ENCODE results near the gene FRS3.

FRS3 gene

DNA sequence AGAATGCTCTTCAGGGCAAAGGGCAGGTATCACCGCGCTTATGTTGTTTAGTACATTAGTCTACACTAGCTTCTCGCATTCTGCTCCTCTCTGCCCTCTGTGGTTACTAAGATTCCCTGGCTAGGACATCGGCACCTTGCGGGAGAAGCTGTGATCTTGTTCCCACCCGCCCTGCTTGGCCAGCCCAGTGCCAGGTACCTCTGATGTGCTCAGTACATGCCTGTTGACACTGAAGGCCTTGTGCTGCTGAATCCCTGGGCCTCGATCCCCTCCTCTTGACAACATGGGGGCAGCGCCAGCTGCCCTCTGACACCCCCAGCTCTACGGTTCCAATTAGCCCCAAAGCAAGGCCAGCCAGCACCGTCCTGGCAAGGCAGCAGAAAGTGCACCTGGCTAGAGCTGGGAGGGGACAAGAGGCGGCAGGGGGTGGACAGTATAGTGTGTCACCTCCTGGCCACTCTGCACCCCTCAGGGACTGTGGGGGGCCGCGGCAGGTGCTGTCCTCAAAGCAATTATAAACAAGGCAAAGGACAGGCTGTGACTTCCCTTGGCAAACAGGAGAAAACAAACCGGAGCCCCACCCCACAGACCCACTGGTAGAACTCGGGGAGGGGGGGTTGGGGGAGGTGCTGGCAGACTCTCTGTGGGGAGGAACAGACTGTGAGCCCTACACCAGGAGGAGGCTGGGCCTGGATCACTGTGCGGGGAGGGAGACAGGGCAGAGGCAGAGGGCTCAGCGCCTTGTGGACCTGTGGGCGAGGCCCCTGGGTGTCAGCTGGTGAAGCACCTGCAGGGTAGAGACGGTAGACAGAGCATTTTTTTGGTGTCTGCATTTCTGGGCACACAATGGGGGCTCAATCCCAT is 51.4 kb downstream of the FRS3 start:
- DNase-seq (ENCODE audit: low read depth), result no peak

- DNase-seq (ENCODE audit: low read depth), result no peak
These were observed 52.0 kb downstream of the FRS3 start for GRCh38 chr6:41727705-41728072.

DNA sequence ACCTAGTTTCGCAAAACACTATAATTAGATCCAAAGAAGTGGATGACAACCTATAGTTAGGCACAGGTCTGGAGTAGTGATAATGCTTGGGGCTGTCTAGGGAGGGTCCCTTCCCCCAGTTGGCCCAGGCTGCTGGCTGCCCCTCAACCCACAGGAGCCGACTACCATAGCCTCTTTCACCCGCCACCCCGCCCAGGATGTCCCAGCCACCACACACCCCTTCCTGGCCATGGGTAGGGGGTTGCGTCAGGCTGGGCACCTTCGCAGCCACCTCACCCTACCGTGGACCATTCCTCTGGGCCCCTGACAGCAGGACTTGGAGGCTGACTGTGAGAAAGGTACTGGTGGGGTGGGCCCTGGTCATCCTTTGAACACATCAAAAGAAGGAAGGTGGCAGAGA is 52.8 kb downstream of the FRS3 start:
- no peak for DNase-seq (ENCODE audit: low read depth)

DNA sequence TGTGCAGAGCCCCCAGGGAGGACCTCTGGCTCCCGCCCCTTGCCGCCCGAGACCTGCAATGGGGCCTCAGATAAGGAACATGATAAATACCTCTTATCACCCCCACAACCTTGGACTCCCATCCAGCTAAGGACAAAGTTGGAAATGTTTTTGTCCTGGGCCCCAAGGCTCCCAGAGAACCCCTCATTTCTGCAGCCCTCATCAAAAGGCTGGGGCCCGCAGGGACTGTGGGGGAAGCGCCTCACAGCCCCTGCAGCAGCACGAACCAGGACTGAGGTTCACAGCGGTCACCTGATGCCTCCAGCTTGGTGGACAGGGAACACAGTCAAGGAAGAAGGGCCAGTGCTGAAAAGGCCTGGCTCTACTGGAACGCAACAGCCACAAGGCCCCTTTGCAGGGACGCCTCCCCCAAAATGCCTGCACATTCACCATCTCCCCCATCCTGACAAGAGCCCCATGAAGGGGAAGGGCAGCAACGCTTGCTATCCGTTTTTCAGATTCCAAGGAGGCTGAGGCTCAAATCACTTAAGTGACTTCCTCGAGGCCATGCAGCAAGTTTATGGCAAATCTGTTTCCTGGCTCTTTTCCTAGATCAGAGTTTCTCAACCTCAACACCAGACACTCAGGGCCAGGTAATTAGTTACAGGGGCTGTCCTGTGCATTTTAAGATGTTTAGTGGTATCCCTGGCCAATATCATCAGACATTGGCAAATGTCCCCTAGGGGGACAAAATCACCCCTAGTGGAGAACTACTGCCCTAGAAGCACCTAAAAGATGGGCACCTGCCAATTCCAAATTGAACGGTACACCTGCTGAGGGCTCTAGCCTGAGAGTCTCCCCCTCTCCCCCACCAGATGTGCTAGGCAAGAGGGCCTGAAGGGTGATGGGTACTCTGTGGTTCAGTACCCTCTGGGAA is 54.9 kb downstream of the FRS3 start:
- DNase-seq (ENCODE audit: low read depth), result no peak

DNA sequence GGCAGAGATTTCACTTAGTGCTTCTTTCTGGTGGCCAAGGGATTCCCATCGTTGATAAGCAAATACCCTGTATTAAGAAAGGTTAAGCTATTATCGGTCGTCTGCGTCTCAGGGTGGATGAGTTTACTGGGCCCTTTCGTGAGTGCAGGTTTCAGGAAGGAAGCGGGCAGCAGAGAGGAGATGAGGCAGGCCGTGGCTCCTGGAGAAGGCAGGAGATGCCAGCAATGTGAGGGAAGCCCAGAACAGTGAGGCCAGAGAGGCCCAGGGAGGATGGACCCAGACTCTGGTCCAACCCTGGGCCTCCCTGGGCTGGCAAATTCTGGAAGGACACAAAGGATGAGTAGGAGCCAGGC is 55.5 kb downstream of the FRS3 start:
- DNase-seq (ENCODE audit: low read depth), result peak; percentile 55

GRCh38 chr6:41723530-41724227 is 56.0 kb downstream of the FRS3 start:
- DNase-seq (ENCODE audit: low read depth), result peak; percentile 97

DNA sequence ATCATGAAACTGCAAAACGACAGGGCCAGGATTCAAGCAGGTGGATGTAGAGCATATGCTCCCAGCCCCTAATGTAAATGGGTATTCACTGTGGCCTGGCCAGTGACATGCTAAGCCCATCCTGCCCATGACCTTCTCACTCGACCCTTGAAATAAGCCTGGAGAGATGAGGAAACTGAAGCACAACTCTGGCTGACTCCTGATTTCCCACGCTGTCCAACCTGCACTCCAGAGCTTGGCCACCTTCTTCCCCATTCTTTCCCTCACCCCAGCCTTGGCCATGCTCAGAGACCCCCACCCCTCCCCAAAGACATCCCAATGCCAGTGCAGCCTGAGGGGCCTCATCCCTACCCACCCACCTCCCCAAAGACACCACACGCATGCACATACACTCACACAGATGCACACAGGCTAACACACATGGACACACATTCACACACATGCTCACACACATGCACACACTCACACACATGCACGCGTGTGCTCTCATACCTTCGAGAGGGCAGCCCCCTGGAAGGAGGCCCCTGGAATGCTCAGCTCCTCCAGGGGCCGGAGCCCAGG is 56.7 kb downstream of the FRS3 start:
- DNase-seq (ENCODE audit: low read depth), result peak; percentile 39

DNA sequence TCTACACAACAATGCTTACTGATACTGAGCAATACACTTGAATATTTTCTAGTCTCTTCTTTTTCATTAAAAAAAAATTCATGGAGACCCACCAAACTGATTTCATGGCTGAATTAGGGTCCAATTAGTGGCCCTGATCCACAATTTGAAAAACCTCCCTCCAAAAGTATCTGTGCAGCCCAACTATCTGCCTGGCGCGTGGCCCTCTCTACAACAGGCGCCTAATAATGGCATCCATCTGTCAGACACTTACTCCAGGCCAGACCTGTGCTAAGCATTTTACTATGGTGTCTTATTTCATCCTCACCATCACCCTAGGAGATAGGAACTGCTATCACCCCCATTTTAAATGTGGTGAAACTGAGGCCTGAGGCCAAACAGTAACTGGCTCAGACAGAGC is 58.3 kb downstream of the FRS3 start:
- DNase-seq (ENCODE audit: low read depth), result no peak

GRCh38 chr6:41720783-41721182 is 58.9 kb downstream of the FRS3 start:
- DNase-seq (ENCODE audit: low read depth), result no peak

DNA sequence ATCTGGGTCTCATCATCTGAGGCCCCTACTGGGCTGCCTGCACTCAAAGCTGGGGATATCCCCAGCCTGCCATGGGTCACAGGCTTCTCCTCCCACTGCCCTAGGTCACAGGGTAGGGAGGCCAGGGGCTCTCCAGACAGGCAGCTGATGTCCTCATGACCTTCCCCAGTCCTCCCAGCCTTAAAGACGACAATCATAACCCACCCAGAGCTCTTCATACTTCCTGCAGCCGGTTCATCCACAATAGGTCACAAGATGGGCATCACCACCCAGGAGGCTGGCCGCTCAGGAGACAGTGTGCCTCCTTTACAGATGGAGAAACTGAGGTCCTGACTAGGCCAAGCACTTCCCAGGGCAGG is 59.5 kb downstream of the FRS3 start:
- no peak for DNase-seq (ENCODE audit: low read depth)
